Spinal cord (tissue), 10 donors: ENCODE data around the gene VARS2. TPM values are rescaled to one million over a fixed set of nuclear protein-coding genes. Genes with fewer than 3 reads are reported as not detected.
"Not testable (repeated sequence)": the region's sequence is repeated elsewhere in the genome, so short reads cannot be mapped to it uniquely, and the experiment has no call there.

Experiments
- DNase-seq, 6 donors: peaks; one replicate each; pipeline versions ENCODE4 v3.0.0 to v3.0.0-alpha.2; 2013 to 2015; ENCODE audit warnings: low spot score in 6 of 6, low read depth in 4 of 6
- H3K27ac ChIP-seq: one replicate; pipeline ENCODE4 v1.5.1; 2013; ENCODE audit warnings: low read depth, low read length, control low read depth
- H3K27me3 ChIP-seq: one replicate; pipeline ENCODE4 v1.6.1; 2013; ENCODE audit warnings: low read length; ENCODE audit not compliant: control insufficient read depth, insufficient read depth
- H3K36me3 ChIP-seq: one replicate; pipeline ENCODE4 v1.6.1; 2013; ENCODE audit warnings: low read length; ENCODE audit not compliant: control insufficient read depth, insufficient read depth
- H3K4me1 ChIP-seq: one replicate; pipeline ENCODE4 v1.6.1; 2013; ENCODE audit warnings: low read length; ENCODE audit not compliant: control insufficient read depth, insufficient read depth
- H3K4me3 ChIP-seq: one replicate; pipeline ENCODE4 v1.5.1; 2013; ENCODE audit warnings: low read depth, low read length, control low read depth
- H3K9me3 ChIP-seq: one replicate; pipeline ENCODE4 v1.6.1; 2013; ENCODE audit warnings: low read length; ENCODE audit not compliant: control insufficient read depth, insufficient read depth
- WGBS: methylation state at CpG from one replicate; pipeline ENCODE4 v1.1.5; 2013; ENCODE audit warnings: missing lambda C conversion rate; ENCODE audit not compliant: insufficient coverage; 5-methylcytosine and 5-hydroxymethylcytosine counted together
- polyA plus RNA-seq, 2 donors: library from polyadenylated mRNA; unstranded; fragments of 120-200 nt; gene quantifications; one replicate each; pipeline ENCODE4 v1.2.1, GENCODE V29; 2013; ENCODE audit not compliant: insufficient read length in 2 of 2
- total RNA-seq, 2 donors: library from RNA; depleted of rRNA in 1 of 2; stranded (reverse); fragments of 120-200 nt in 1 of 2; fragments of >200 nt in 1 of 2; gene quantifications; one replicate each; pipeline versions ENCODE4 v1.2.3 to v1.2.4, GENCODE V29; 2013 to 2014
- donor health status: healthy.

VARS2 gene
- total and polyA plus RNA-seq, 4 donors: 20.3 to 117 (median 70.8) TPM

DNA sequence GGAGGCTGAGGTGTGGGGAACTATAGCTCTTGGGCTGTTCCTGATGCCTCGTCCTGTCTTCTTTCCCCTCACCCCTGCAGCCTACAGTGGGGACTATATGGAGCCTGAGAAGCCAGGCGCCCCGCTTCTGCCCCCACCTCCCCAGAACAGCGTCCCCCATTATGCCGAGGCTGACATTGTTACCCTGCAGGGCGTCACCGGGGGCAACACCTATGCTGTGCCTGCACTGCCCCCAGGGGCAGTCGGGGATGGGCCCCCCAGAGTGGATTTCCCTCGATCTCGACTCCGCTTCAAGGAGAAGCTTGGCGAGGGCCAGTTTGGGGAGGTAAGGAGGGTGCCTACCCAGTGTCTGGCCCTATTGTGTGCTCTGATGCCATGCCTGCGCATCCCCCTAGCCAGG lies 17.5 kb upstream of the VARS2 start:
- no peak for DNase-seq
- Histone ChIP-seq H3K27ac (no peak overlapping the region), H3K4me1 (no peaks in the 10 kb centered on the region), H3K27me3 (no peaks in the 10 kb centered on the region), H3K4me3 (no peak overlapping the region), H3K9me3 (no peaks in the 10 kb centered on the region), H3K36me3 (peaks cover 89% of the 10 kb centered on the region)
- WGBS: 78% methylated on average over 7 of the region's 13 CpGs

DNA sequence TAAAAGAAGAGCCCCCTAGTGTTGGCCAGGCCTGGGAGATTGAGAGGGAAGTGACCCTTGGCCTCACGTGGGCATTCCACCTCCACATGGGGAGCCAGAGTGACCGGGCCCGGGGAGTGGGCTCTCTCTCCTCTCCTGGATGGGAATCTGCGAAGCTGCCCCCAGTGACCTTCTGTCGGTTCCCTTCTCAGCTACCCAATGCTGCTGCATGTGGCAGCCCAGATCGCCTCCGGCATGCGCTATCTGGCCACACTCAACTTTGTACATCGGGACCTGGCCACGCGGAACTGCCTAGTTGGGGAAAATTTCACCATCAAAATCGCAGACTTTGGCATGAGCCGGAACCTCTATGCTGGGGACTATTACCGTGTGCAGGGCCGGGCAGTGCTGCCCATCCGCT lies 16.2 kb upstream of the VARS2 start:
- Histone ChIP-seq H3K4me1 (no peaks in the 10 kb centered on the region), H3K27ac (no peak overlapping the region), H3K4me3 (no peak overlapping the region), H3K9me3 (no peaks in the 10 kb centered on the region), H3K36me3 (peaks cover 76% of the 10 kb centered on the region), H3K27me3 (no peaks in the 10 kb centered on the region)
- 88% methylated on average over 16 of the region's 16 CpGs for WGBS
- DNase-seq: no peak

DNA sequence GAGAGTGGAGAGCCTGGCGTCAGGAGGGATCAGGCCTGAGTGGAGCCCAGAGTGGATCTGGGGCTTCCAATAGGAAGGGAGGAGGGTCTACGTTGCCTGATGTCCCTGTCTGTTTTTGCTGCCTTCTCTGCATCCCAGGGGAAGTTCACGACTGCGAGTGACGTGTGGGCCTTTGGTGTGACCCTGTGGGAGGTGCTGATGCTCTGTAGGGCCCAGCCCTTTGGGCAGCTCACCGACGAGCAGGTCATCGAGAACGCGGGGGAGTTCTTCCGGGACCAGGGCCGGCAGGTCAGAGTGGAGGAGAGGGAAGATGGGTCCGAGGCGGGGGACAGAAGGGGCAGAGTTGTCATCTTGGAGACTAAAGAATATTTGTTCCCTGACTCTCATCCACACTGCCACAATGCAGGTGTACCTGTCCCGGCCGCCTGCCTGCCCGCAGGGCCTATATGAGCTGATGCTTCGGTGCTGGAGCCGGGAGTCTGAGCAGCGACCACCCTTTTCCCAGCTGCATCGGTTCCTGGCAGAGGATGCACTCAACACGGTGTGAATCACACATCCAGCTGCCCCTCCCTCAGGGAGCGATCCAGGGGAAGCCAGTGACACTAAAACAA lies 15.2 kb upstream of the VARS2 start:
- no peak overlapping the region for H3K4me3 ChIP-seq
- 79% methylated on average over 22 of the region's 23 CpGs for WGBS
- H3K36me3 ChIP-seq: peaks cover 67% of the 10 kb centered on the region

DNA sequence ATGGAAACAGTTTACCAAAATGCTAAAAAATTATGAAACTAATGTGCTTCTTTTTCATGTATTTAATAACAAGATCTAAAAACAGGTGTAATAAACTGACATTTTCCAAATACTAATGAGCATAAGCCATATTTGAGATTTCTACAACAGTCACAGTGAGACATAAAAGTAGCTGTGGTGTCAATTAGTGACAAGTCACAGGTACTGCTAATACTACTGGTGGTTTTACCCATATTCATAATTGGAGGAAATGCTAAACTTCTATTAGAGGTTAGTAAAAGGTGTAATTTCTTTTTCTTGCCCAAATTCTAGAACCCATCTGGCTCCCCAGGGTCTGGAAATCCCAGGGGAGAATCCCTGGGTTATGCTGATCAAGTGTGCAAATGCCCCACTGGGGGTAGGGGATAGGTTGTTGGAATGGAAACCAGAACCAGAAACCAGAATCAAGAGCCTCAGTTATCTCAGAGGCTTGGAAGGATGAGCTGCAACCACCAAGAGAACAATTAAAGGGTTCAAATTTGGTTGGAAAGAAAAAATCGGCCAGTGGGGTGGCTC lies 13.1 kb upstream of the VARS2 start:
- Histone ChIP-seq H3K4me3 (no peak overlapping the region), H3K27me3 (no peaks in the 10 kb centered on the region), H3K9me3 (no peaks in the 10 kb centered on the region), H3K36me3 (peaks cover 46% of the 10 kb centered on the region), H3K4me1 (no peaks in the 10 kb centered on the region), H3K27ac (no peak overlapping the region)
- WGBS: no CpG with 5 or more reads among the region's 1 CpG
- DNase-seq: no peak

More for the DNA sequence above, 15.2 kb upstream of the VARS2 start:
- Histone ChIP-seq H3K9me3 (no peaks in the 10 kb centered on the region), H3K4me1 (no peaks in the 10 kb centered on the region), H3K27ac (no peak overlapping the region), H3K27me3 (no peaks in the 10 kb centered on the region)
- DNase-seq: no peak

DNA sequence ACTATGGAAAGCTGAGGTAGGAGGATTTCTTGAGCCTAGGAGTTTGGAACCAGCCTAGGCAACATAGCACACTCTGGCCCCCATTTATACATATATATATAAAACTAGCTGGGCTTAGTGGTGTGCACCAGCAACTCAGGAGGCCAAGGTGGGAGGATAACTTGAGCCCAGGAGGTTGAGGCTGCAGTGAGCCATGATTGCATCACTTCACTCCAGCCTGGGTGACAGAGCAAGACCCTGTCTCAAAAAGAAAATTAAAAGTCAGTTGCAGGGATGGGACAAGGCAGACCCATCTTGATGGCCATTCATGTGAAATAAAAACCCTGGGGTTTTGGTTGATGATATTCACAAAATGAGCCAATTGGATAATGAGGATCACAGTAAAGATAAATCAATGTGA lies 12.6 kb upstream of the VARS2 start:
- H3K27me3 ChIP-seq: no peaks in the 10 kb centered on the region
- H3K36me3 ChIP-seq: peaks cover 41% of the 10 kb centered on the region
- DNase-seq: no peak
- H3K4me1 ChIP-seq: no peaks in the 10 kb centered on the region
- no peak overlapping the region for H3K27ac ChIP-seq
- no peak overlapping the region for H3K4me3 ChIP-seq
- no peaks in the 10 kb centered on the region for H3K9me3 ChIP-seq

DNA sequence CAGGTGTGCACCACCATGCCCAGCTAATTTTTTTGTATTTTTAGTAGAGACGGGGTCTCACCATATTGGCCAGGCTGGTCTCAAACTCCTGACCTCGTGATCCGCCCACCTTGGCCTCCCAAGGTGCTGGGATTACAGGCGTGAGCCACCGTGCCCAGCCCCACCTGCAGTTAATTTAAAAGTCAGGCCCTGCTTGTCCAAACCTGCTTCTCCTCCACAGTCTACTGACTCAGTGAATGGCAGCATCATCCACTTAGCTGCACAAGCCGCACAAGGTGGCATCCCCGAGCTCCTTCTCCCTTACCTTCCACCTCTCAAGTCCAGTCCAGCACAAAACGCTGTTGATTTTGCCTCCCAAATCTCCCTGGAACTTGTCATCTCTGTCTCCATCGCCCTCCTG lies 11.8 kb upstream of the VARS2 start:
- not testable (repeated sequence) for H3K4me3 ChIP-seq, H3K4me1 ChIP-seq, H3K27ac ChIP-seq, H3K27me3 ChIP-seq, H3K9me3 ChIP-seq, DNase-seq
- peaks cover 33% of the 10 kb centered on the region for H3K36me3 ChIP-seq
- WGBS: 69% methylated on average over 9 of the region's 9 CpGs

DNA sequence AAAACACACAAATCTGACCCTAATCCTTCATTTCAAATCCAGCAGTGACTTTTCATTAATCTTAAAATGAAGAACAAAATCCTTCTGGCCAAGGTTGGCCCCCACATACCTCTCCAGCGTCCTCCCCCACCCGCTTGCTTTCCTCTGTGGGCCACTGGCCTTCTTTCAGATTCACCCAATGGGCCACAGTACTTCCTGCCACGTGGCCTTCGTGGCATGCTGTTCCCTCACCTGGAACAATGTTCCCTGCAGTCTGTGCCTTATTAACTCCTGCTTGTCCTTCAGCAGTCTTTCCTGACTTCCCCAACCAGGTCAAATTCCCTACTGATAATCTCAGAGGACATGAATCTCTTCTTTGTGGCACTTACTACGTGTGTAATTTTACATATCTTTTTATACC lies 11.3 kb upstream of the VARS2 start:
- WGBS: 47% methylated on average over 4 of the region's 5 CpGs
- no peaks in the 10 kb centered on the region for H3K27me3 ChIP-seq
- no peak overlapping the region for H3K27ac ChIP-seq
- peaks cover 28% of the 10 kb centered on the region for H3K36me3 ChIP-seq
- DNase-seq: no peak
- no peak overlapping the region for H3K4me3 ChIP-seq
- H3K4me1 ChIP-seq: peaks cover 4% of the 10 kb centered on the region
- no peaks in the 10 kb centered on the region for H3K9me3 ChIP-seq

DNA sequence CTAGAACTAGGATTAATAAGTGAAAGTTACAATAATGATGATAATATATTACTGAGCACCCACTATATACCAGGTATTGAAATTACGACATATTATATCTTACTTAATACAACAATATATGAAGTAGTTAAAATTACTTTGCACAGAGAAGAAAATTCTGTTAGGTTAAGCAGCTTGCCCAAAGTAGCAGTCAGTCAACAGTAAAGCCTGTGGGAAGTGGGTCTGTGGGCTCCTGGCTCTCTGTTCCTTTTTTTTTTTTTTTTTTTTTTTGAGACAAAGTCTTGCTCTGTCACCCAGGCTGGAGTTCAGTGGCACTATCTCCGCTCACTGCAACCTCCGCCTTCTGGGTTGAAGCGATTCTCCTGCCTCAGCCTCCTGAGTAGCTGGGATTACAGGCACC lies 10.8 kb upstream of the VARS2 start:
- no peak overlapping the region for H3K4me3 ChIP-seq
- no peaks in the 10 kb centered on the region for H3K9me3 ChIP-seq
- no peaks in the 10 kb centered on the region for H3K27me3 ChIP-seq
- no peak for DNase-seq
- no peak overlapping the region for H3K27ac ChIP-seq
- WGBS: 95% methylated on average over 3 of the region's 4 CpGs
- H3K36me3 ChIP-seq: peaks cover 23% of the 10 kb centered on the region
- H3K4me1 ChIP-seq: peaks cover 6% of the 10 kb centered on the region

DNA sequence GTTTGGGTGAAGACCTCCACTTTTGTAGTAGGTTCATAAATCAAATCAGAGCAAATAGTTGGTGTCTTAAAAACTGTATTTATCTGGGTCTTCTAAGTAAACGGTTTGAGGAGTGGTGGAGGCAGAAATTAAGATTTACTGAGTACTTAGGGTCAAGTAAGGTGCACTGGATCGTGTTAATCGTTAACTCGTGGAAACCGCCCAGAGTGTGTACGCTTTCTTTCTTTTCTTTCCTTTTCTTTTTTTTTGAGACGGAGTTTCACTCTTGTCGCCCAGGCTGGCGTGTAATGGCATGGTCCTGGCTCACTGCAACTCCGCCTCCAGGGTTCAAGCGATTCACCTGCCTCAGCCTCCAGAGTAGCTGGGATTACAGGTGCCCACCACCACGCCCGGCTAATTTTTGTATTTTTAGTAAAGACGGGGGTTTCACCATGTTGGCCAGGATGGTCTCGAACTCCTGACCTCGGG lies 6.7 kb upstream of the VARS2 start:
- Histone ChIP-seq H3K36me3 (peaks cover 27% of the 10 kb centered on the region), H3K4me1 (peaks cover 12% of the 10 kb centered on the region), H3K4me3 (peak overlapping the region; percentile 82)
- not testable (repeated sequence) for H3K9me3 ChIP-seq, DNase-seq, H3K27ac ChIP-seq, H3K27me3 ChIP-seq
- 40% methylated on average over 14 of the region's 16 CpGs for WGBS
